IPS-18a (cell line): ENCODE data around the gene DNMT3L.
"Not testable (repeated sequence)": the region's sequence is repeated elsewhere in the genome, so short reads cannot be mapped to it uniquely, and the experiment has no call there.

ENCODE experiments used
- H3K27ac ChIP-seq: one replicate; pipeline ENCODE4 v1.5.1; 2013; ENCODE audit warnings: low read length
- H3K27me3 ChIP-seq: one replicate; pipeline ENCODE4 v1.6.1; 2013; ENCODE audit warnings: mild to moderate bottlenecking, low read length; ENCODE audit not compliant: control insufficient read depth, insufficient read depth
- H3K36me3 ChIP-seq: one replicate; pipeline ENCODE4 v1.6.1; 2013; ENCODE audit warnings: low read depth, low read length; ENCODE audit not compliant: control insufficient read depth
- H3K4me1 ChIP-seq: one replicate; pipeline ENCODE4 v1.6.1; 2013; ENCODE audit warnings: low read depth, low read length; ENCODE audit not compliant: control insufficient read depth
- H3K4me3 ChIP-seq: one replicate; pipeline ENCODE4 v1.5.1; 2013; ENCODE audit warnings: low read length
- H3K9ac ChIP-seq: one replicate; pipeline ENCODE4 v1.6.1; 2013; ENCODE audit warnings: mild to moderate bottlenecking, low read length, moderate library complexity
- H3K9me3 ChIP-seq: one replicate; pipeline ENCODE4 v1.6.1; 2013; ENCODE audit warnings: low read depth, low read length; ENCODE audit not compliant: control insufficient read depth

DNMT3L gene

GRCh38 chr21:44253832-44254710, 7.6 kb downstream of the DNMT3L start:
- no peaks in the 10 kb centered on the region for H3K27me3 ChIP-seq
- no peak overlapping the region for H3K9ac ChIP-seq
- no peak overlapping the region for H3K27ac ChIP-seq
- H3K36me3 ChIP-seq: no peaks in the 10 kb centered on the region
- H3K4me1 ChIP-seq: no peaks in the 10 kb centered on the region
- H3K4me3 ChIP-seq: no peak overlapping the region
- no peaks in the 10 kb centered on the region for H3K9me3 ChIP-seq

- not testable (repeated sequence) for H3K9ac ChIP-seq, H3K36me3 ChIP-seq, H3K27me3 ChIP-seq, H3K9me3 ChIP-seq, H3K27ac ChIP-seq, H3K4me3 ChIP-seq, H3K4me1 ChIP-seq
Measured at GRCh38 chr21:44249204-44250037, 12.3 kb downstream of the DNMT3L start.

- H3K36me3 ChIP-seq, H3K9me3 ChIP-seq, H3K27me3 ChIP-seq, H3K4me1 ChIP-seq, H3K9ac ChIP-seq, H3K27ac ChIP-seq, H3K4me3 ChIP-seq: not testable (repeated sequence)
Measured at GRCh38 chr21:44247904-44248303, 13.8 kb downstream of the DNMT3L start.

- H3K27me3 ChIP-seq, H3K27ac ChIP-seq, H3K4me3 ChIP-seq, H3K4me1 ChIP-seq, H3K36me3 ChIP-seq, H3K9me3 ChIP-seq, H3K9ac ChIP-seq: not testable (repeated sequence)
Measured at GRCh38 chr21:44243980-44244379, 17.7 kb downstream of the DNMT3L start.

GRCh38 chr21:44241281-44241680, 20.4 kb downstream of the DNMT3L start:
- not testable (repeated sequence) for H3K4me1 ChIP-seq, H3K4me3 ChIP-seq, H3K36me3 ChIP-seq, H3K27ac ChIP-seq, H3K9ac ChIP-seq, H3K9me3 ChIP-seq, H3K27me3 ChIP-seq

- not testable (repeated sequence) for H3K4me3 ChIP-seq, H3K9ac ChIP-seq, H3K4me1 ChIP-seq, H3K27ac ChIP-seq, H3K9me3 ChIP-seq, H3K27me3 ChIP-seq, H3K36me3 ChIP-seq
Measured at GRCh38 chr21:44240842-44241241, 20.9 kb downstream of the DNMT3L start, which contains the start of gene ICOSLG. ICOSLG (minus strand) TSS chr21:44240943; CDS start chr21:44240817, 126 bp downstream.

- not testable (repeated sequence) for H3K36me3 ChIP-seq, H3K27me3 ChIP-seq, H3K4me3 ChIP-seq
Measured at GRCh38 chr21:44240353-44240752, 21.3 kb downstream of the DNMT3L start.

GRCh38 chr21:44229561-44229960, 32.1 kb downstream of the DNMT3L start:
- H3K9me3 ChIP-seq, H3K27ac ChIP-seq, H3K4me3 ChIP-seq, H3K9ac ChIP-seq, H3K27me3 ChIP-seq, H3K36me3 ChIP-seq, H3K4me1 ChIP-seq: not testable (repeated sequence)

More at GRCh38 chr21:44240353-44240752, 21.3 kb downstream of the DNMT3L start:
- H3K4me1 ChIP-seq, H3K9me3 ChIP-seq, H3K9ac ChIP-seq, H3K27ac ChIP-seq: not testable (repeated sequence)

- H3K27me3 ChIP-seq, H3K36me3 ChIP-seq, H3K9me3 ChIP-seq, H3K4me3 ChIP-seq, H3K4me1 ChIP-seq, H3K9ac ChIP-seq, H3K27ac ChIP-seq: not testable (repeated sequence)
Measured at GRCh38 chr21:44228109-44228508, 33.6 kb downstream of the DNMT3L start.

GRCh38 chr21:44227614-44228013, 34.1 kb downstream of the DNMT3L start:
- not testable (repeated sequence) for H3K27ac ChIP-seq, H3K9me3 ChIP-seq, H3K27me3 ChIP-seq, H3K36me3 ChIP-seq, H3K4me1 ChIP-seq, H3K4me3 ChIP-seq, H3K9ac ChIP-seq

- not testable (repeated sequence) for H3K36me3 ChIP-seq, H3K9ac ChIP-seq, H3K27ac ChIP-seq, H3K4me3 ChIP-seq, H3K4me1 ChIP-seq, H3K27me3 ChIP-seq, H3K9me3 ChIP-seq
Measured at GRCh38 chr21:44225605-44226004, 36.1 kb downstream of the DNMT3L start.

- not testable (repeated sequence) for H3K27ac ChIP-seq, H3K4me1 ChIP-seq, H3K27me3 ChIP-seq, H3K9me3 ChIP-seq, H3K9ac ChIP-seq, H3K4me3 ChIP-seq, H3K36me3 ChIP-seq
Measured at GRCh38 chr21:44223334-44223733, 38.4 kb downstream of the DNMT3L start.
